Neural cell (in vitro differentiated cells): Measurements from ENCODE around the gene RPS6KC1.

ENCODE experiments used
- CTCF ChIP-seq: fragments of 450-650 bp; IDR thresholded peaks from 2 replicates; pipeline ENCODE4 v1.5.1; 2014; ENCODE audit warnings: antibody characterized with exemption, mild to moderate bottlenecking, moderate library complexity; ENCODE audit not compliant: poor library complexity, severe bottlenecking
- EP300 ChIP-seq: fragments of 450-650 bp; conservative IDR thresholded peaks from 2 replicates; pipeline ENCODE4 v1.6.1; 2014; ENCODE audit warnings: antibody characterized with exemption, mild to moderate bottlenecking, moderate library complexity; ENCODE audit not compliant: poor library complexity, severe bottlenecking
- EZH2 ChIP-seq: fragments of 200-600, 300-800 bp; shearing (Covaris generic), sonication (generic); IDR thresholded peaks from 2 replicates; pipeline ENCODE4 v1.6.1; 2014; ENCODE audit warnings: antibody characterized with exemption, low read length, borderline replicate concordance, mild to moderate bottlenecking; ENCODE audit not compliant: insufficient read depth, poor library complexity, severe bottlenecking
- RAD21 ChIP-seq: fragments of 450-650 bp; conservative IDR thresholded peaks from 2 replicates; pipeline ENCODE4 v1.6.1; 2014; ENCODE audit warnings: antibody characterized with exemption, mild to moderate bottlenecking, moderate library complexity
- REST ChIP-seq: IDR thresholded peaks from 2 replicates; pipeline ENCODE4 v1.6.1; 2012; ENCODE audit warnings: borderline replicate concordance
- SMC3 ChIP-seq: fragments of 450-650 bp; conservative IDR thresholded peaks from 2 replicates; pipeline ENCODE4 v1.6.1; 2014; ENCODE audit warnings: antibody characterized with exemption, mild to moderate bottlenecking, moderate library complexity; ENCODE audit not compliant: poor library complexity
- TAF1 ChIP-seq: IDR thresholded peaks from 2 replicates; pipeline ENCODE4 v1.6.1; 2012; ENCODE audit warnings: low read depth

GRCh38 chr1:213286235-213286634, 235.2 kb downstream of the RPS6KC1 start:
- TF ChIP-seq REST (no peak), RAD21 (no peak), TAF1 (no peak), SMC3 (no peak), EZH2 (no peak), CTCF (no peak), EP300 (no peak)
